DMS53 treated with DMSO at 0.1 percent for 48 hours (cell line): ENCODE measurements around the gene KIFAP3.
"Not testable (repeated sequence)": the region's sequence is repeated elsewhere in the genome, so short reads cannot be mapped to it uniquely, and the experiment has no call there.

ENCODE experiments used
- DNase-seq: peaks from one replicate; lab custom pipeline; 2025; ENCODE audit not compliant: unreplicated experiment; lab: John Stamatoyannopoulos, UW

Gene KIFAP3

DNA sequence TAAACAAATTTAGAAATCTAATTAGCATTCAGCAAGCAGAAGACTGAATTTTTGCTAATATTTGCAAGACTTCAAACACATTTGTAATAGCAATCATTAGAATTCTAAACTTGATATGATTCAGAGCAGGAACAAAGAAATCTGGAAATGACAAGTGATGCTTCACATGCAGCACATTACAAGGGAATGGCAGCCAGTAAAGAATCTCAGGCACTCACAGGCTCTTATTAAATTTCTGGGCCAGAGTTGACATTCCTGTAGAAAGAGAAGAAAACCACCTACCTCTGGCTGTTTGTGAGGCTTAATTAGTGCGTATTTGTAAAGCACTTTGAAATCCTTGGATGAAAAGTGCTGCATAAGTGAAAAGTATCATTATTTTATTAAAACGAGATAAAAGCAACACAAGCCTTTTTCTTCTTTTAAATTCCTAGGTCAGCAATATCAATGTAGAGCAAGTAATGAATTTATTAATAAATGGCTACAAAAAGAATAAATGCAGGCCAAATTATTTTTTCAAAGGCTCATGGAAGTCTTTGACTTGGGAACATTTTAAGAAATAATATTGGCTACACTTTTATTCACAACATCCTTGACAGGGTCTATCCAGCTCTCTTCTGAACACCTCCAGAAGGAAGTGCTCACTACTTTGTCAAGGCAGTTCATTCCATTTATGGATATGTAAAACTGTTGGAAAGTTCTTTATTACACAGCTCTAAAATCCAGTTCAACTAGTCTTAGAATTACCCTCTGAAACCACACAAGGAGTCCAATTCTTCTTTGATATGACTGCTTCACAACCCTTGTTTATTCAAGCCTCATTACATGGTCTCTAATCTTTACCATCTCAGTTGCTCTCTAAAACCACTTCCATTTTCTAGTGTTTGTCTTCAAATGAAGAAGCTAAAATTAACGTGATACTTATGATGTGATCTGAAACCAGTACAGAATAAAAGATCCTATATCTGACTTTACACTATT is 148.7 kb downstream of the KIFAP3 start:
- DNase-seq, result no peak

DNA sequence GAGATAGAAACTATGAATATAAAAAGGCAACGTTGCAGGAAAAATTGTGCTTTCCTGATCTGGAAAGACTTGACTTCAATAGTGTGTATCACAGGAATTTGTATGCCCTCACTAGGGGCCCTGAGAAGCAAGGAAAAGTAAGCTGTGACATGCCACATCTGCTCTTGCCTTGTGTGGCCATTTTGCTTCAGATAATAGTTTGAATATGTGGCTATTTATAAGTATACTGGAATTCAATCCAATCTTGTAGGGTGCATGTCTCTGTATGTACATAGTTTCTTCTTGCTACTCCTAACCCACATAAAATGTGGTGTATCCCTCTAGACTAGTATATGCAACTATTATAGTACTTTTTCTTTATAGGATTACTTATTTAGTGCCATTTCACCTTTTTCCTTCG is 149.7 kb downstream of the KIFAP3 start:
- DNase-seq, result no peak

DNA sequence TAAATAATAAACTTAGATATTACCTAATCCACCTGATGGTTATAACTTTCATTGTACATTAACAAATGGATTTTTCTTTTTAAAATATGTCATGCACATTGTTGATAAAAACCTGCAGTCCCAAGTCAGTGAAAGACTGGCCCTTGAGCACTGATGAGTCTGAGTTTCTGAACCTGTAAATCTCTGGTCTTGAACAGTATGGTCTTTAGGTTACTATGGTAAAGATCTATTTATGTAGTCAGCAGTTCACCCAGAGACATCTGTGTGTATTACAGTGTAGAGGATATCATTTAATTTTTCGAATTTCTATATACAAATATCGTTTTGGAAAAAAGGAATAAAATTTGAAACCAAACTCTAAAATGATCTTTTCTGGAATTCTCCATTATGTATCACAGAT is 150.4 kb downstream of the KIFAP3 start:
- no peak for DNase-seq

DNA sequence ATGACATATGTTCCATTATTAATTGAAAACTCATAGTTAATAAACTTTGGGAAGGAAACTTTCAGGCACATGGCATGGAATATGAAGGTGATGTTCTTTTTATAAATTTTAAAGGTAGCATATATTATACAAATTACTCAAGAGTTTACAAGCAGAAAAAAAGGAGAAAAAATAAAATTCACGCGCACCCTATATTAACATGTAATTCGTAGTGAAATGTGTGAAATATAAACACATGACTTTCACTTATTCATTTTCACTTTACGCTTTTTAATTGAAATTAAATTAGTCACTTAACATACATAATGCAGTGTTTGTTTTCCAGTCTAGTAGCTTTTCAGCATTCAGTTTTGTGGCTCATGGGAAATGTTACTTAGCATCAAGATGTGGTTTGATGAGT is 153.4 kb downstream of the KIFAP3 start:
- DNase-seq, result no peak

DNA sequence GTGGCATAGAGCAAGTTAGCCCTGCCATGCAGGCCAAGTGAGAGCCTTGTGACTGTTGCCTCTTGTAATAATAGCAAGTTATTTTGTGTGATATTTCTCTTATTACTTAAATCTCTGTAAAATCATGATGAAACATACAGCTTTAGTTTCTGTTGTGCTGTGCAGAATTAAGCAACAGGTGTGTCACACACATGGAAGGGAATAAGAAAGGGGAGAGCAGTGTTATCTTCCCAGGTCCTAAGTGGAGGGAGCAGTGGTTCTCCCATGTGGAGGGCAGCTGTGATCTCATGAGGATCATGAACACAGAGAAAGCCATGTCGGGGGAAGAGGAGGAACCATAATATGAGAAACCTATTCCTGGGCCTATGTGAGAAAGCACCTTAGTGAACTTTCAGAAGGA is 155.6 kb downstream of the KIFAP3 start:
- no peak for DNase-seq

DNA sequence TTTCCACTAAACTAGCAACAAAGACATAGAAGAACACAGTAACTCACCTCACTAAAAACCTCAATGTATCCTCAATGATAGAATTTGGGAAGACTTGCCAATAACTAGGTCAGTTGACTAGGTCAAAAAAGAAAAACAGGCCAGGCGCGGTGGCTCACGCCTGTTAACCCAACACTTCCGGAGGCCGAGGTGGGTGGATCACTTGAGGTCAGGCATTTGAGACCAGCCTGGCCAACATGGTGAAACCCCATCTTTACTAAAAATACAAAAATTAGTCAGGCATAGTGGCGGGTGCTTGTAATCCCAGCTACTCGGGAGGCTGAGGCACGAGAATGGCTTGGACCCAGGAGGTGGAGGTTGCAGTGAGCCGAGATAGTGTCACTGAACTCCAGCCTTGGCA is 156.3 kb downstream of the KIFAP3 start:
- not testable (repeated sequence) for DNase-seq

DNA sequence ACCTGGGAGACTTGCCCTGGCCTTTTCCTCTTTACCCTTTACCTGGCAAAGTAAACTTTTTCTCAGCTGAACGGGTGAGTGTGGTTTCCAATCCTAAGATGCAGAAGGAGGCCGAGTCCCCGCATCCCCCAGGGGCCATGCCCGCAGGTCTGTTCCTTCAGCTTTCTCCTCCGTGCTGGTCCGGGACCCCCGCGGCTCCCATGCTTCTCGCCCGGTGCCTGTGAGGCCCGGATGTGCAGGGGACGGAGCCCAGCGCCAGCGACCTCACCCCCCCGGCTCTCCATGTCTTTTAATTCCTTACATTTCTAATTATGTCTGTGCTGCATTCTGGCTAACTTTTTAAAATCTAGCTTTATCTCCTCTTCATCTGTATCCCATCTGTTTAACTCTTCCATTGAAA is 159.3 kb downstream of the KIFAP3 start:
- no peak for DNase-seq

DNA sequence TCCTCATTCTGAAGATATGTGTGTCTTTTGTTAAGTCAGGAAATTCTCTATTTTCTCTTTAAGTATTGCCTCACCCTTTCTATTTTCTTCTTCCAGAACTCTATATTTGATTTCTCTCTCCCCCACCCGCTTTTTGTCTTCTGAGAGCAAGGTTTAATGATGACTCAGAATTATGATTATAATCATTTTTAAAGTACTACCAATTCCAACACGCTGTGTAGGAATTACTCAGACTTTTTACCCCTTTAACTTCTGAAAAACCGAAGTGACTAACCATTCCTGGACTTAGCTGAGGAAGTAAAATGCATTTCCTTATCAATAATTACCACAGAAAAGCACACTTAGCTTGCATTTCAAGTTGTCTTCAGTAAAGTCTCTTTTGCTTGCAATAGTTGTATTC is 160.0 kb downstream of the KIFAP3 start:
- no peak for DNase-seq

DNA sequence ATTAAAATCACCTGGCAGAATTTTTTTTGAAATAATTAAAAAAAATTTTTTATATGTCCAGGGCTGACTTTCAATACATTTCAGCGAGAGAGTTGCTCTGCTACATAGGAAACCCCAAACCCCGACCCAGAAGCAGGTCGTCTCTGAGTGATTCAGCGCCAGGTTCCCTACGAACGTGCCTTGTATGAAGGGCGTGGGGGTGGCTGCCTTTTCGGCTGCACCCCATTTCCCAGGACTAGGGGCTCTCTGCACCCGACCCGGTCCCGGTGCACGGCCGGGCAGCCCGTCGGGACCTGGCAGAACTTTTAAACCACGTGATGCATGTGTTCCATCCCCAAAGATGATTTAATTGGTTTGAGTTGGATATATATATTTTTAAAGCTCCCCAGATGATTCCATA is 165.0 kb downstream of the KIFAP3 start:
- no peak for DNase-seq

DNA sequence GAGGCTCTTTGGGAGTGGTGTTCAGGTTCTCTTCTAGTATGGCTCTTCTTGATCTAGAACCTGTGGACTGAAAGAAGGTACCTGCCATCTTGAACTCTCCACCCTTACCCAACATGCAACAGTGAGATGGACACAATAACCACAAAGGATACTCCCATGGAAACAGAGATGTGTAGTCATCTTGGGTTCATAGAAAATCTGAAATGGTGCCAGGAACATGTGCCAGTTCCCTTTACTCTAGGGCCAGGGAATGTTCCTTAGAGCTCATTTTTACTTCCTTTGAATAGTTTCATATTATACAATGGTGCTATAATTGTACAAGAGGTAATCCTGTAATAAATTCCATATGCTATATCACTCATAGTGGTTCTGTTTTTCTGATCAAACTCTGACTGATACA is 167.6 kb downstream of the KIFAP3 start:
- DNase-seq, result no peak

DNA sequence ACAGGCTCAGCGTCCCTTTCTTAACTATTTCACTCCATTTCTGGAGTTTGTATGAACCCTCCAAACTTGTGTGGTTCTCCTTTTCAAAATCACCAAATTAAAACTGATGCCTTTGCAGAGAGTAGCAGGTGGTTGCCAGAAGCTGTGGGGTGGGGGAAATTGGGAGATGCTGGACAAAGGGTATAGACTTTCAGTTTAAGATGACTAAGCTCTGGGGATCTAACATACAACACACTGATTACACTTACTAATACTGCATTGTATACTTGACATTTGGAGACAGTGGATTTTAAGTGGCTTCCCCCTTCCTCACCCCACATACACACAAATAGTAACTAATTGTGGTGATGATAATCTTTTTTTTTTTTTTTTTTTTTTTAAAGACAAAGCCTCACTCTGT is 169.7 kb downstream of the KIFAP3 start:
- no peak for DNase-seq

DNA sequence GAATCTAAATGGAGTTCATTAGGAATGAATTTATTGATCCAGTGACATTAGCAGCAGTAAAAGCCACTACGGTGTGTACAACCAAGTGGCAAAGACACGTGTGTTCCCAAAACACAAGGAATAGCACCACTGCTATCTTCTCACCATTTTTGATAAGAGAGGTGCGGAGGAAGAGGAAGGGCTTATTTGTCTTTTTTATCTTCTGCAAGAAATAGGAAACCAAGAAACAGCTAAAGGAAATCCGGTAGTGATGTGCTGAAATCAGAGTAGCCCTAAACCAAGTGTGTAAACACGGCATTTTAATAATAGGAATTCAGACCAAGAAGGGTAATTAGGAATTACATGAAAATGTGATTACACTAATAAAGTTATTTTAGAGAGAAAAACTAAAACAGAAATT is 171.7 kb downstream of the KIFAP3 start:
- DNase-seq, result no peak

DNA sequence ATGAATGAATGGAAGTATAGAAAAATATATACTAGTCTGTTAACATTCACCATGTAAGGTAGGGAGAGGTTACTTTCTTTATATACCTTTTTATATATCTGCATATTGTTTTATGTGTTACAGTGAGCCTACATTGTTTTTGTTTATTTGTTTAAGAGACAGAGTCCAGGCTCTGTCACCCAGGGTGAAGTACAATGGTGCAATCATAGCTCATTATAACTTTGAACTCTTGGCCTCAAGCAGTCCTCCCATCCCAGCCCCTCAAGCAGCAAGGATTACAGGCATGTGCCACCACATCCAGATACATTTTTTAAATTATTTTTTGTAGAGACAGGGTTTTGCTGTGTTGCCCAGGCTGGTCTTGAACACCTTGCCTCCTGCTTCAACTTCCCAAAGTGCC is 173.4 kb downstream of the KIFAP3 start:
- no peak for DNase-seq

DNA sequence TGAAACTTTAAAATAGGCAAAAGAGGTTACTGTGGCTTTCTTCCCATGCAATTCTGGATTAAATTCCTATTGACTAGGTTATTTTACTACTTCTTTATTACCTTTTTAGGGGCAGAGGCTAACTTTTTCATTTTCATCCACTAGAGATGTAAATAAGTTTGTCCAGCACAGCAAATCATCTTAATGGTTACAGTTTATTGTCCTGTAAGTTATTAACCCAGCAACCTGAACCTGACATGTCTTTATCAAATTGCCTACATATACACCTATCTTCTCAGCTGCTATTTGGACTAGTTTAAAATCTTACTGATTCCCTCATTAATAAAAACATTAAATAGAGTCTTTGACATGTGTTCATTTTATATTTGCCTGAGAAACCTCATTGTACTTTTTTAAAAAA is 173.9 kb downstream of the KIFAP3 start:
- DNase-seq, result no peak

DNA sequence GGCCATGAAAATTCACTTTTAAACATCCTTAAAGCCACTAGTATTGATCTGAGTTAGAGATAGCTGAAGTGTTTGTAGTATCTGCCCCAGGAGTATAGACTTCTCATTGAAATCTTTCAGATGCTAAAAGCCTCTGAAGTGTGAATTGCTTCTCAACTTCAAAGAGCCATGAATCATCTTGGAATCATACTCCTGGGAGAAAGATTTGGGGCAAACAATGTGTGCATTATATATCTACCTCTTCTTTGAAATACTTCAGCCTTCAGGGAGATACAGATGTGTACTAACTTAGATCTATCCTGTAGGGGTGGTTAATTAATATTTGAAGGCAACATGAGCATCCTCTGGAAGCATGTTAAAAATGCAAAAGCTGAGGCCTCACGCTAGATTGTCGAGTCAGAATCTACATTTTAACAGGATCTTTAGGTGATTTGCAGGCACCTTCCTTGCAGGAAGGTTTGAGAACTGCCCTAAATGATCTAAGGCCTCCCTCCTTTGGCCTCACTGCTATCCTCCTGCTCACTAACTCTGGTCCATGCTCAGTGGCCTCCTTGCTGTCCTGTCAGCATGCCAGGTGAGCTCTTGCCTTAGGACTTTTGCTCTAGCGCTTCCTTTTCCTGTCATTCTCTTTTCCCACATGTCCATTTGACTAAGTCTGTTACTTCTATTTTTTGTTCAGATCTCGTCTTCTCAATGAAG is 174.8 kb downstream of the KIFAP3 start:
- DNase-seq, result no peak

DNA sequence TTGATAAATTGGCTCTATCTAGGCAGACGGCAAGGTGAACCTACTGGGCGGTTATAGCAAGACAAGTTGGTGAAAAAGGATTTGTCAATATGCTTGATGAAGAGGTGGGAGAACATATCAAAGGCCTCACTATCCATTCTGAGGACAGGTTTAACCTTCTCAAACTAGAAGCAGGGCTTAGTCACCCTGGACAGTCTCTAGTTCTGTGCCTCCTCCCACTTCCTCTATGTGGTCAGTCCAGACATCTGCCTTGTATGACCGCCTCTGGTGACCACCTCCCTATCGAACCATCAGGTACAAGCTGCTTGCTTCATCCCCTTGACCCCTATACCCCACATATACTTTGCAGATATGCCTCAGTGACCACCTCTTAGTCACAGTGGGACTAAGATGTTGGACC is 178.5 kb downstream of the KIFAP3 start:
- no peak for DNase-seq

DNA sequence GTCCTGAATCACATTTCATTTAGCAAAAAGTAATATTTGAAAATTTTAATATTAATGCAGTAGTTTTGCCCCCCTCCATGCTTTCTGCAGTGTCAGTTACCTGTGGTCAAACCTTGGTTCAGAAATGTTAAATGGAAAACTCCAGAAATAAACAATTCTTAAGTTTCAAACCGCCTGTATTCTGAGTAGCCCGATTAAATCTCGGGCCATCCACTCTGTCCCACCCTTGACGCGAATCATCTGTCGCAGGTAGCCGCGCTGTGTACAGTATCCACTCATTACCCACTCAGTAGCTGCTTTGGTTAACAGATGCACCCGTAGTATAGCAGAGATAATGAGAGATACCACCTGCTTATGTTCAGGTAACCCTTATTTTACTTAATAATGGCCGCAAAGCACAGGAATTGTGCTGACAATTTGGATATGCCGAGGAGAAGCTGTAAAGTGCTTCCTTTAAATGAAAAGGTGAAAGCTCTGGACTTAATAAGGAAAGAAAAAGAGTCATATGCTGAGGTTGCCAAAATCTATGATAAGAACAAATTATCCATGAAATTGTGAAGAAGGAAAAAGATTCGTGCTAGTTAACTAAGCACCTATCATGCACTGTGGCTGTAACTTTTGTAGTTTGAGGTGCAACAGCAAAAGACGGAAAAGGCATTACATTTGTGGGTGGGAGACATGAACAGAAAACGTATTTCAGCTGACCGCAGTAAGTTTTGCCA is 179.9 kb downstream of the KIFAP3 start:
- peak; percentile 12 for DNase-seq

DNA sequence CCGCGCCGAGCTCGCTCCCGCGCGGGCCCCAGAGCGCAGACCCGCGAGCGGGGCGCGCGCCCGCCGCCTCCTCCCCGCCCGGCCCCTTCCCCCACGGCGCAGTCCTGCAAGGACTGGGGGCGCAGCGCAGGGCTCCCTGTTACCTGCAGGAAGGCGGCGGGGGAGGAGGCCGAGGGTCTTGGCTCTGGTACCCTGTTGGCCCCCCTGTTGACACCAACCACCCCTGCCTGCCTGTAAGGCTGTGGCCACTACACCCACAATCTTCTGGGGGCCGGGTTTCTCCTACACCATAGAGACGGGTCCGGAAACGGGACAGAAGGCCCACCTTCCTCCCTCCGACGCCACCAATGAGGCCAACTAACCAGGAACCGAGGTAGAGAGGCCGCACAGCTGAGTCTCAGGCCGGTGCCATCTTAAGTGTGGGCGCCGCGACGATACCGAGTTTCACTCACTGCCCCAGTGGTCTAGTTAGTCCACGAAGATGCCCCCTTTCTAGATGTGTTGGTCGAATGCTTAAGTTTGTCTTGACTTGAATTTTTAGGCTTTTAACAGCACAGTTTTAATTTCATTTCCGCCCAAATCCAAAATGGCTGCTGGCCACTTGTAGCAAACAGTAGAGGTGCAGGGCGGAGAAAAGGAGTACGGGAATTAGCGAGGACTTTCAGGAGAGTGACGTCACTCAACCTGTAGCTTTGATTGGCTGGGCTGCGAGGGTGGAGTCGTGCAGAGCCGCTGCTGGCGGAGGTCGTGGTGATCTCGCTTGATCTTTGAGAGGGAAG is 180.7 kb downstream of the KIFAP3 start, which contains the start of gene SCYL3:
SCYL3 (minus strand) TSS at position 252 of the 779 bp plus-strand sequence. CDS start 5,056 bp downstream, outside the sequence.
- DNase-seq, result peak; percentile 97

DNA sequence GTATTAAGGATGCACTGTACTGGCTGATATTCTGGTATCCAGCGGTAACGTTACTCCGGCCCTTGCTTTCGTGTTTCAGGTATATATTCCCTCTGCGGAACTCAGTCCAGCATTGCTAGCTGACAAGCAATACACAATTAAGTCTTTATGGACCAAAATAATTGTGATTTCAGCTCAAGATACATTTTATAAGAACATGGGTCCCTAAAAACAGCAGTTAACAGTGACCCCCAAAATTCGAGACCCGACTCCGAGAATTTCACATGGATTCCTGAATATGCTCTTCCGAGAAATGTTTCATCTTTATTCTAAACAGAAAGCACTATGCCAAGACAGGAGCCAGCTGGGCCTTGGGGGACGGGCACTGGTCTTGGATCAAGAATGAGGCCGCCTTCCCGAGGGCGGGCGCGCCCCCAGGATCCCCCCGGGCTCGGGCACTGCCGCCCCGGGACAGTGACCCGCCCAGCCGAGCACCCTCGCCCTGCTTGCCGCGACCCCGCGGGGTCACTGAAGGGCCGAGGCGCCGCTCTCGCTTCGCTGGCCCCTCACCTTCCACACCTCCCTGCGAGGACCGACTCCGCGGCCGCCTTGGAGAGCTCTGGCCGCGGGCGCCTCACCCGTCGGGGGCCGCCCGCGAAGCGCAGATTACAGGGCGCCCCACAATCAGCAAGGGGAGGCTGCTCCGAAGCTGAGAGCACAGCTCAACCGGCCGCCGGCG is 181.4 kb downstream of the KIFAP3 start:
- peak; percentile 20 for DNase-seq
